CD14-positive monocyte (primary cell): ENCODE results near the gene KIF26B. TPM values are rescaled to one million over a fixed set of nuclear protein-coding genes. Genes with fewer than 3 reads are reported as not detected.

Experiments
- DNase-seq, 3 donors: peaks; one replicate each; pipeline ENCODE4 v3.0.0-alpha.2; 2011 to 2022
- H2AFZ ChIP-seq: 2 replicates; pipeline ENCODE4 v1.6.0; 2012; ENCODE audit warnings: mild to moderate bottlenecking, low read depth, low read length, inconsistent platforms; ENCODE audit not compliant: insufficient read depth, poor library complexity, severe bottlenecking
- H3K27ac ChIP-seq, 2 donors: 1 replicate in 1 of 2; 2 replicates in 1 of 2; pipeline ENCODE4 v1.5.1; 2012 to 2013; ENCODE audit warnings: low read length in 2 of 2, control low read depth in 1 of 2, inconsistent platforms in 1 of 2, low read depth in 1 of 2, mild to moderate bottlenecking in 1 of 2
- H3K27me3 ChIP-seq, 2 donors: one replicate each; pipeline versions ENCODE4 v1.6.0 to v1.6.1; 2011 to 2013; ENCODE audit warnings: low read length in 2 of 2; ENCODE audit not compliant: control insufficient read depth in 2 of 2, insufficient read depth in 2 of 2
- H3K36me3 ChIP-seq, 2 donors: replicated peaks in 1 of 2; 1 replicate in 1 of 2; 2 replicates in 1 of 2; pipeline versions ENCODE4 v1.5.1 to v1.6.1; 2012 to 2013; ENCODE audit warnings: low read length in 2 of 2, control low read depth in 1 of 2, inconsistent platforms in 1 of 2, mild to moderate bottlenecking in 1 of 2; ENCODE audit not compliant: insufficient read depth in 2 of 2, control insufficient read depth in 1 of 2
- H3K4me1 ChIP-seq, 2 donors: 1 replicate in 1 of 2; 2 replicates in 1 of 2; pipeline versions ENCODE4 v1.5.1 to v1.6.1; 2012 to 2013; ENCODE audit warnings: low read length in 2 of 2, control low read depth in 1 of 2, inconsistent platforms in 1 of 2, mild to moderate bottlenecking in 1 of 2, moderate library complexity in 1 of 2; ENCODE audit not compliant: insufficient read depth in 2 of 2, control insufficient read depth in 1 of 2
- H3K4me2 ChIP-seq: replicated peaks from 2 replicates; pipeline ENCODE3; 2012; ENCODE audit warnings: low read length, moderate library complexity, mild to moderate bottlenecking; ENCODE audit not compliant: poor library complexity, severe bottlenecking; ENCODE audit errors: extremely low read depth
- H3K4me3 ChIP-seq, 3 experiments: fragments of 200-600 bp in 1 of 3; sonication (generic) in 1 of 3; replicated peaks in 1 of 3; 1 replicate in 2 of 3; 2 replicates in 1 of 3; pipeline ENCODE4 v1.5.1; 2011 to 2013; ENCODE audit warnings: low read length in 3 of 3, mild to moderate bottlenecking in 3 of 3, control low read depth in 2 of 3, low read depth in 2 of 3, inconsistent platforms in 1 of 3, moderate library complexity in 1 of 3
- H3K79me2 ChIP-seq: 2 replicates; pipeline ENCODE4 v1.6.0; 2012; ENCODE audit warnings: mild to moderate bottlenecking, control low read depth, inconsistent platforms, low read length, moderate library complexity; ENCODE audit not compliant: insufficient read depth
- H3K9ac ChIP-seq: 2 replicates; pipeline ENCODE4 v1.6.0; 2017; ENCODE audit warnings: low read length, mild to moderate bottlenecking; ENCODE audit not compliant: insufficient read depth, poor library complexity, severe bottlenecking
- H3K9me3 ChIP-seq, 2 donors: replicated peaks in 1 of 2; 1 replicate in 1 of 2; 2 replicates in 1 of 2; pipeline versions ENCODE4 v1.5.1 to v1.6.1; 2012 to 2013; ENCODE audit warnings: low read length in 2 of 2, control low read depth in 1 of 2; ENCODE audit not compliant: control insufficient read depth in 1 of 2, insufficient read depth in 1 of 2
- H4K20me1 ChIP-seq: 2 replicates; pipeline ENCODE4 v1.6.0; 2012; ENCODE audit warnings: mild to moderate bottlenecking, low read length, control low read depth, moderate library complexity; ENCODE audit not compliant: insufficient read depth
- H3K27ac Mint-ChIP-seq, 7 donors: one replicate each; pipeline ENCODE4 v1.8.0; 2020; ENCODE audit warnings: mild to moderate bottlenecking in 7 of 7, mixed read lengths in 7 of 7, moderate library complexity in 6 of 7, inconsistent platforms in 2 of 7
- H3K27me3 Mint-ChIP-seq, 3 donors: one replicate each; pipeline ENCODE4 v1.8.0; 2021 to 2022; ENCODE audit warnings: low read depth in 3 of 3, mild to moderate bottlenecking in 3 of 3, mixed read lengths in 3 of 3, moderate library complexity in 3 of 3, inconsistent platforms in 1 of 3
- H3K36me3 Mint-ChIP-seq, 2 donors: one replicate each; pipeline ENCODE4 v1.8.0; 2020; ENCODE audit warnings: mixed read lengths in 2 of 2, inconsistent platforms in 1 of 2, mild to moderate bottlenecking in 1 of 2
- H3K4me1 Mint-ChIP-seq: one replicate; pipeline ENCODE4 v1.8.0; 2020; ENCODE audit warnings: mild to moderate bottlenecking, mixed read lengths
- H3K4me3 Mint-ChIP-seq, 2 donors: one replicate each; pipeline ENCODE4 v1.8.0; 2020; ENCODE audit warnings: mild to moderate bottlenecking in 2 of 2, mixed read lengths in 2 of 2, moderate library complexity in 1 of 2
- H3K9me3 Mint-ChIP-seq, 7 donors: one replicate each; pipeline ENCODE4 v1.8.0; 2020 to 2022; ENCODE audit warnings: mixed read lengths in 7 of 7, mild to moderate bottlenecking in 6 of 7, moderate library complexity in 6 of 7, inconsistent platforms in 2 of 7
- CTCF ChIP-seq: fragments of 200-600 bp; IDR thresholded peaks from one replicate; pipeline ENCODE4 v1.8.0; 2022; ENCODE audit warnings: antibody characterized with exemption, mild to moderate bottlenecking
- WGBS: methylation state at CpG from one replicate; pipeline ENCODE4 v1.1.5; 2013; ENCODE audit warnings: missing lambda C conversion rate; ENCODE audit not compliant: insufficient coverage; 5-methylcytosine and 5-hydroxymethylcytosine counted together
- intact Hi-C, 2 donors: fragments of 100-400 bp; cut with micrococcal nuclease; formaldehyde crosslinking; loops; one replicate each; pipeline versions ENCODE4 v1.15.0 to v1.15.1; 2023
- polyA plus RNA-seq, 3 donors: library from polyadenylated mRNA; depleted of rRNA in 1 of 3; unstranded in 2 of 3; stranded (reverse) in 1 of 3; fragments of 300-500 nt in 2 of 3; fragments of >200 nt in 1 of 3; fragmentation: Illumina TruSeq in 2 of 3; gene quantifications; 1 replicate in 2 of 3; 2 replicates in 1 of 3; pipeline ENCODE4 v1.2.3, GENCODE V29; 2012 to 2021

Gene KIF26B
- polyA plus RNA-seq, 3 donors = 0.01 to 0.05 TPM; not detected in 1

DNA sequence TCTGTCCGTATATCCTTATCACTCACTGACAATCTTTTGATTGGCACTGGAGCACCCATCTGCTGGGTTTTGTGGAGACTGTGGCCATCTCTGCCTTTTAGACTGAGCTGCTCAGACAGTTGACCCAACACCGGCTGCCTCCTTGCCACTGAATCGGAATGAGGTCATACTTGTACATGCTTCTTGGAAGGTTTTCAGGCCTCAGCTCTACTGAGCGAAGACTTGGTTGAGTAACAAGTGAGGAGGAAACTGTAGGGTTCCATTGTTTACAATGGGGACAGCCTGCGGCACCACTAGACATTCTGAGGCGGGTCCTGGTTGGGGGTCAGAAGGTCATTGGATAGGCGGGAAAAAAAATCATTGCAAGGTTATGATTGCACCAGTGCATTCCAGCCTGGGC, 320.3 kb downstream of the KIF26B start:
- Histone ChIP-seq H3K9me3 (no peaks in the 10 kb centered on the region), H4K20me1 (no peaks in the 10 kb centered on the region), H3K4me1 (peaks cover 16 to 33% of the 10 kb centered on the region in 2 donors), H3K79me2 (no peaks in the 10 kb centered on the region), H3K27ac (no peak overlapping the region), H3K9ac (no peak overlapping the region), H3K4me3 (no peak overlapping the region), H3K36me3 (no peaks in the 10 kb centered on the region), H2AFZ (no peak overlapping the region), H3K4me2 (no peak overlapping the region), H3K27me3 (no peaks in the 10 kb centered on the region)
- H3K27ac Mint-ChIP-seq = no peak overlapping the region
- intact Hi-C loops = no loop called here
- peaks cover 32% of the 10 kb centered on the region for H3K4me1 Mint-ChIP-seq
- no peak overlapping the region for H3K4me3 Mint-ChIP-seq
- DNase-seq = no peak
- WGBS = 89% methylated on average over 4 of the region's 7 CpGs
- H3K27me3 Mint-ChIP-seq = peaks cover 1 to 8% (median 5%) of the 10 kb centered on the region in 3 donors
- H3K36me3 Mint-ChIP-seq = peaks cover 0 to 2% of the 10 kb centered on the region in 2 donors
- H3K9me3 Mint-ChIP-seq = no peaks in the 10 kb centered on the region
- TF ChIP-seq CTCF = no peak

DNA sequence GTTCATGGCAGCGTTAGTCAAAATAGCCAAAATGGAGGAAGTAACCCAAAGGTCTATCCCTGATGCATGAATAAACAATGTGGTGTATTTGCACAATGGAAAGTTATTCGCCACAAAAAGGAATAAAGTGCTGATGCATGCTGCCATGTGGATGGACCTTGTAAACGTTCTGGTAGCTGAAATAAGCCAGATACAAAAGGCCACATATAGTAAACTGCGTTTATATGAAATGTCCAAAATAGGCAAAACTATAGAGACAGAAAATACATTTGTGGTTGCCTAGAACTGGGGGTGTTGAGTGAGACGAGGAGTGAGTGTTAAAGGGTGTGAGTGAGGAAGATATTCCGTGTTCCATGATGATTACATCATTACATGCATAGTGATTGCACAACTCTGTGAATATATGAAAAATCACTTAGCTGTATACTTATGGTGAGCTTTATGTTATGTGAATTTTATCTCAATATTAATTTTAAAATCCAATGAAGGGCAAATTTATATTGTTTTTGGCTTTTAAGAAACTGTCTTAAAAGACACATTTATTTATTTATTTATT, 321.3 kb downstream of the KIF26B start:
- TF ChIP-seq CTCF = no peak
- peak overlapping the region in 4 of 7 donors; percentile 0 to 77 (median 33) for H3K27ac Mint-ChIP-seq
- peak; percentile 27 to 55 (median 54) for DNase-seq
- Histone ChIP-seq H3K4me2 (no peak overlapping the region), H3K9ac (no peak overlapping the region), H3K4me3 (peak overlapping the region in 1 of 3 experiments; percentile 14), H3K27me3 (no peaks in the 10 kb centered on the region), H3K36me3 (no peaks in the 10 kb centered on the region), H2AFZ (no peak overlapping the region), H3K9me3 (no peaks in the 10 kb centered on the region), H4K20me1 (no peaks in the 10 kb centered on the region), H3K4me1 (peaks cover 24 to 42% of the 10 kb centered on the region in 2 donors), H3K79me2 (no peaks in the 10 kb centered on the region), H3K27ac (no peak overlapping the region)
- WGBS = no CpG with 5 or more reads among the region's 6 CpGs
- peaks cover 0 to 2% of the 10 kb centered on the region in 2 donors for H3K36me3 Mint-ChIP-seq
- no peaks in the 10 kb centered on the region for H3K9me3 Mint-ChIP-seq
- peaks cover 1 to 6% (median 3%) of the 10 kb centered on the region in 3 donors for H3K27me3 Mint-ChIP-seq
- peaks cover 40% of the 10 kb centered on the region for H3K4me1 Mint-ChIP-seq
- intact Hi-C loops = no loop called here
- peak overlapping the region in 1 of 2 donors; percentile 23 for H3K4me3 Mint-ChIP-seq
